Heart left ventricle (tissue), 16 donors: ENCODE data around the gene CHCHD1. TPM values are rescaled to one million over a fixed set of nuclear protein-coding genes. Genes with fewer than 3 reads are reported as not detected.

Experiments used
- ATAC-seq, 4 donors: fragments of 200-7000 bp; cut with Tn5 transposase; one replicate each; pipeline ENCODE4 v1.9.1; 2020 to 2022; ENCODE audit warnings: moderate library complexity in 4 of 4, mild to moderate bottlenecking in 3 of 4, moderate number of reproducible peaks in 1 of 4
- DNase-seq, 5 donors: peaks; one replicate each; pipeline ENCODE4 v3.0.0-alpha.2; 2020
- H3K27ac ChIP-seq, 12 donors: fragments of 200-600 bp; sonication (generic) in 4 of 12; one replicate each; pipeline versions ENCODE4 v1.5.0 to v1.8.0; 2016 to 2022; ENCODE audit warnings: mild to moderate bottlenecking in 2 of 12
- H3K27me3 ChIP-seq, 9 donors: fragments of 200-600 bp; sonication (generic) in 2 of 9; one replicate each; pipeline versions ENCODE4 v1.5.1 to v1.8.0; 2016 to 2022; ENCODE audit warnings: mild to moderate bottlenecking in 3 of 9
- H3K36me3 ChIP-seq, 9 donors: fragments of 200-600 bp; sonication (generic) in 2 of 9; one replicate each; pipeline versions ENCODE4 v1.5.0 to v1.8.0; 2018 to 2022; ENCODE audit warnings: mild to moderate bottlenecking in 2 of 9
- H3K4me1 ChIP-seq, 12 donors: fragments of 200-600 bp; sonication (generic) in 4 of 12; one replicate each; pipeline versions ENCODE4 v1.5.0 to v1.8.0; 2016 to 2022; ENCODE audit warnings: mild to moderate bottlenecking in 3 of 12
- H3K4me3 ChIP-seq, 12 donors: fragments of 200-600 bp; sonication (generic) in 4 of 12; one replicate each; pipeline versions ENCODE4 v1.5.0 to v1.8.0; 2017 to 2022; ENCODE audit warnings: mild to moderate bottlenecking in 9 of 12, moderate library complexity in 4 of 12
- H3K9me3 ChIP-seq, 12 donors: fragments of 200-600 bp; sonication (generic) in 4 of 12; one replicate each; pipeline versions ENCODE4 v1.5.0 to v1.8.0; 2016 to 2022; ENCODE audit warnings: mild to moderate bottlenecking in 1 of 12
- CTCF ChIP-seq, 12 donors: fragments of 200-600 bp; sonication (generic) in 4 of 12; IDR thresholded peaks; one replicate each; pipeline versions ENCODE4 v1.5.0 to v1.8.0; 2018 to 2022; ENCODE audit warnings: antibody characterized with exemption in 12 of 12, mild to moderate bottlenecking in 5 of 12
- POLR2A ChIP-seq, 2 donors: fragments of 450-650 bp; IDR thresholded peaks; one replicate each; pipeline ENCODE4 v1.6.1; 2017; ENCODE audit warnings: antibody characterized with exemption in 2 of 2, mild to moderate bottlenecking in 2 of 2, moderate library complexity in 2 of 2
- WGBS, 4 donors: extraction: QIAGEN DNeasy Blood & Tissue Kit in 2 of 4; methylation state at CpG; one replicate each; pipeline versions ENCODE4 v1.1.5 to v1.1.7; 2013 to 2018; 5-methylcytosine and 5-hydroxymethylcytosine counted together
- intact Hi-C, 10 donors: fragments of 100-400 bp; cut with DNase I; formaldehyde crosslinking; loops; one replicate each; pipeline versions ENCODE4 v1.11.1 to v1.14.2; 2022
- polyA plus RNA-seq, 2 donors: library from polyadenylated mRNA; stranded (reverse); fragments of 200-250 nt; gene quantifications; one replicate each; pipeline ENCODE4 v1.2.3, GENCODE V29; 2013
- total RNA-seq, 9 donors: library from RNA; depleted of rRNA in 2 of 9; stranded (reverse); fragments of >200 nt in 2 of 9; fragmentation: NEBNext Ultra II Directional in 3 of 9; extraction: Animal tissue kit (Norgen Biotek cat#: 25700) in 3 of 9; gene quantifications; one replicate each; pipeline versions ENCODE4 v1.1.0 to v1.2.4, GENCODE V29; 2016 to 2023
- donor health status: ischemic (EF 13 %, LVEDD 7.1; RV severe dilation, severe dysfunction).
- donor health status: healthy with polysubstance abuse.
- donor health status: DM: no; HTN: yes; CAD: no.
- donor health status: DM: no; HTN: no; CAD: no.
- donor health status: ischemic (EF 25% LVEDD 6.9; RV normal size, moderate dysfunction).
- donor health status: ischemic (EF 25% LVEDD 5.7; RV mildly dilated, moderate dysfunction).
- donor health status: healthy.
- donor health status: DM: yes; HTN: yes; CAD: no.
- donor health status: ischemic (EF 35%, LVEDD 5.7; RV mildly dilated, moderate dysfunction).
- donor health status: nonischemic (EF 11% LVEDD 7.7; RV severe dilation, severe dysfunction).
- donor health status: DM: yes; HTN: yes; CAD: no.
- donor health status: PGD.
- donor health status: ischemic (EF 29% LVEDD 5.4; RV normal size, mild dysfunction).
- donor health status: nonischemic (EF 23%, LVEDD 6.1; RV moderate dilation, normal function).

Gene CHCHD1
- total and polyA plus RNA-seq, 11 donors: 17.3 to 77.9 (median 24.0) TPM

GRCh38 chr10:73810735-73811465, 29.1 kb downstream of the CHCHD1 start:
- intact Hi-C loops: loop anchor here in 1 of 10 donors (1.0 kb wide), 1 partner anchor 39 kb away; a partner anchor contains a TSS
- Histone ChIP-seq H3K27me3 (no peaks in the 10 kb centered on the region), H3K4me1 (peaks cover 0 to 62% (median 16%) of the 10 kb centered on the region in 12 donors), H3K36me3 (peaks cover 0 to 59% (median 40%) of the 10 kb centered on the region in 9 donors), H3K27ac (peak overlapping the region; percentile 79 to 97 (median 93)), H3K9me3 (no peaks in the 10 kb centered on the region), H3K4me3 (peak overlapping the region; percentile 61 to 99 (median 94))
- no peak for TF ChIP-seq CTCF (IDR thresholded peaks at IDR 0.05)
- TF ChIP-seq POLR2A (IDR thresholded peaks at IDR 0.05): no peak
- 0 to 1% (median 1%) methylated on average over 18 to 63 of the region's 63 CpGs for WGBS, 4 donors
- peak in 2 of 4 donors; percentile 39 to 46 for ATAC-seq
- peak in 4 of 5 donors; percentile 43 to 79 (median 48) for DNase-seq

DNA sequence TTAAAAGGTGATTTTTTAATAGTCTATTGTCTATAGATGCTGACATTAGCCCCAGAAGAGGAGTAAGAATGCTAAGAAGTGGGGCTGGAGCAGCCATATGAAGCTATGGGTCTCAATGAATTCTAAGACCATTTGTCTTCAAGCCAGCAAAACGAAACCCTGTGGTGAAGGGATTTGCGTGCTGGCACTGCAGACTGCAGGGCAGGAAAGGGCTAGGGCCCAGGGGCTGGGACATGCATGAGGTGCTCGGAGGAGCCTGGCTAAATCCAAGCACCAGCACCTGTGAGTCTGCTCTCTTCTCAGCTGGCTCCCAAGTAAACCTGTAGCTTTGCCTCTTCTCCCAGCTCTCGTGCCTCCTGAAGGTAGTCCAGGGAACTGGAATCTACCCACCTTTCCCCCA, 30.8 kb downstream of the CHCHD1 start:
- WGBS, 4 donors: 91 to 96% (median 95%) methylated on average over 4 of the region's 4 CpGs
- DNase-seq: no peak
- H3K36me3 ChIP-seq: peaks cover 0 to 55% (median 32%) of the 10 kb centered on the region in 9 donors
- H3K4me1 ChIP-seq: peaks cover 0 to 62% (median 12%) of the 10 kb centered on the region in 12 donors
- no peak for TF ChIP-seq POLR2A (IDR thresholded peaks at IDR 0.05)
- no peak for TF ChIP-seq CTCF (IDR thresholded peaks at IDR 0.05)
- no peaks in the 10 kb centered on the region for H3K27me3 ChIP-seq
- H3K9me3 ChIP-seq: no peaks in the 10 kb centered on the region
- no peak for ATAC-seq
- no peak overlapping the region for H3K4me3 ChIP-seq
- intact Hi-C loops: no loop called here
- H3K27ac ChIP-seq: peak overlapping the region in 2 of 12 donors; percentile 96 to 97

DNA sequence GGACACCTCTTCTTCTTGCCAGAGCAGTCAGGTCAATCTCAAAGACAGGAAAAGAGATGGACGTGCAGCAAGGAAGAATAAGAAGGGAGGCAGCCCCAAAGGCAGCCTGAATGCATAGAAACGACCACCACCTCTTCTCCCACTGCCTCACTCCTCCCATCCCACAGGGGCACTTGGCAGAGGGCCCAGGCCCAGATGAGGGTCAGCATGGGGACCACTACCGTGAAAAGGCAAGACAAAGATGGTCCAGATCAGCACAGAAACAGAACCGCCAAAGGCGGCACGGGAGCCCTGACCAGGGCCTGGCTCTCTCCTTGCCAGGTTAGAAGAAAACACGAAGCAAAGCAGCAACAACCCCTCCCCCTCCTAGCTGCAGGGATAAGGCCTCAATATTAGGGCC, 31.5 kb downstream of the CHCHD1 start:
- no peak for ATAC-seq
- no peak for DNase-seq
- intact Hi-C loops: no loop called here
- no peak overlapping the region for H3K4me3 ChIP-seq
- WGBS, 4 donors: 80 to 89% (median 84%) methylated on average over 7 of the region's 7 CpGs
- H3K36me3 ChIP-seq: peaks cover 0 to 48% (median 25%) of the 10 kb centered on the region in 9 donors
- peaks cover 0 to 62% (median 12%) of the 10 kb centered on the region in 12 donors for H3K4me1 ChIP-seq
- H3K27ac ChIP-seq: peak overlapping the region in 1 of 12 donors; percentile 97
- TF ChIP-seq POLR2A (IDR thresholded peaks at IDR 0.05) (no peak), CTCF (IDR thresholded peaks at IDR 0.05) (no peak)
- no peaks in the 10 kb centered on the region for H3K27me3 ChIP-seq
- H3K9me3 ChIP-seq: no peaks in the 10 kb centered on the region

DNA sequence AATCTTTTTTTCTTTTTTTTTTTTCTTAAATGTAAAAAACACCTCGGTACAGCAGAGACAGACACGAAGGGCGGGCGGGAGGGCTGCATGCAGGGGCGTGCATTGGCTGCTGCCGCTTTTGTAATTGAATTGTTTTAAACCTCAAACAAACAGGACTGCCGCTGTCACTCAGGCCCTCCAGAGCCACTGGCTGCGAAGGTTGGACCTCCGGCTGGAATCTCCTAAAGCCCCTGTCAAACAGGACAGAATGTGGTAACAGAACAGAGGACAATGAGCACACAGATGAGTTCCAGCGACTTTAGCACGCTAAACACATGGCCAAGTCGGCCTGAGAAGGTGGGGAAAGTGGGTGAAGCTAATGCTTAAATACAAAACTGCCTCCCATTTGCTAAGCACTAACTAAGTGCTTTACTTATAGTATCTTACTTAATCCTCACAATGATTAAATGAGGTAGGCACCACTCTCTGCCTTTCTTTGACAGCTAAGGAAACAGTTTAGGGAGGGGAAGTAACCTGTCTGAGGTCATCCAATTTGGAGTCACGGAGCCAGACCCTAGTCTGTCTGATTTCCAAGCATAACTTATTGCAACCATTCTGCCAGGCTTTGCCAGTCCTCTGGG, 32.5 kb downstream of the CHCHD1 start:
- H3K27ac ChIP-seq: no peak overlapping the region
- H3K4me1 ChIP-seq: peaks cover 0 to 64% (median 11%) of the 10 kb centered on the region in 12 donors
- H3K27me3 ChIP-seq: no peaks in the 10 kb centered on the region
- ATAC-seq: no peak
- 88 to 93% (median 91%) methylated on average over 13 of the region's 13 CpGs for whole genome bisulfite sequencing, 4 donors
- H3K36me3 ChIP-seq: peaks cover 0 to 39% (median 24%) of the 10 kb centered on the region in 9 donors
- no peak overlapping the region for H3K4me3 ChIP-seq
- TF ChIP-seq CTCF (IDR thresholded peaks at IDR 0.05): no peak
- TF ChIP-seq POLR2A (IDR thresholded peaks at IDR 0.05): no peak
- intact Hi-C loops: no loop called here
- H3K9me3 ChIP-seq: no peaks in the 10 kb centered on the region
- no peak for DNase-seq
